Occipital lobe (tissue), 3 donors: Measurements from ENCODE around the gene NETO1. TPM values are rescaled to one million over a fixed set of nuclear protein-coding genes. Genes with fewer than 3 reads are reported as not detected.

Source experiments
- DNase-seq: peaks from one replicate; lab custom pipeline; 2025; lab: John Stamatoyannopoulos, UW
- small RNA-seq: library from RNA; depleted of rRNA; stranded (forward); fragments of <200 nt; gene quantifications from one replicate; pipeline ENCODE3, GENCODE V24; 2014
- total RNA-seq: library from RNA; depleted of rRNA; stranded (reverse); fragments of >200 nt; gene quantifications from one replicate; pipeline ENCODE4 v1.2.3, GENCODE V29; 2014

Gene NETO1
- total RNA-seq, 1 donor from 2014 or later = 47.7 TPM

DNA sequence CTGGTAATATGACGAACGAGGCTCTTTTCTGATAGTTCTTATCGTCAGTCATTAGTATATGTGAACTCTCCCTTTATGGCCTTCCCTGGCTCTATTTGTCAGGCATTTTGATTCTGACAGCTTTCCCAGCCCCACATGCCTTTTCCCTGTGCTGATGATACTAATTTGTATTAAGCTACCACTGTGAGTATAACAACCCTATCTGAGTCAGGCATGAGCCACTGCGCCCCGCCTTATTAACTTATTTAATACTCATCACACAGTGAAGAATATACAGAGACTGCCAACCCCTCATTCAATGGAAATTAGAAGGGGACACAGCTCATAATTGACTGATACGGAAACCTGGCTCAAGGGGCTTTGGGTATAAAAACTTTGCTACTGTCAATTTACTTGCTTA, 140.0 kb downstream of the NETO1 start:
- DNase-seq = no peak

DNA sequence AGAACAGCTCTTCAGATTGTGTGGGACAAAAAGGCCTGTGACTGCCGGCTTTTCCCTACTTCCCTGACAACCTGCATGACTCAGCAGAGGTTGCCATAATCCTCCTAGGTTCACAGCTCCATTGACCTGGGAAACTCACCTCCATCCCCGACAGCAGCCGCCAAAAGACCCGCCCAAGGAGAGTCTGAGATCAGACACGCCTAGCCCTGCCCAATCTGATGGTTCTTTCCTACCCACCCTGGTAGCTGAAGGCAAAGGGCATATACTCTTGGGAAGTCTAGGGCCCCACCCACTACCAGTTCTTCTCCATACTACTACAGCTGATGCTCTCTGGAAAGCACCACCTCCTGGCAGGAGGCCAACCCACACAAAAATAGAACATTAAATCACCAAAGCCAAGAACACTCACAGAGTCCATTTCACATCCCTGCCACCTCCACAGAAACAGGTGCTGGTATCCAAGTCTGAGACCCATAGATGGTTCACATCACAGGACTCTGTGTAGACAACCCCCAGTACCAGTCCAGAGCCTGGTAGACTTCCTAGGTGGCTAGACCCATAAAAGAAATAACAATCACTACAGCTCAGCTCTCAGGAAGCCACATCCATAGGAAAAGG, 140.6 kb downstream of the NETO1 start:
- DNase-seq = no peak

DNA sequence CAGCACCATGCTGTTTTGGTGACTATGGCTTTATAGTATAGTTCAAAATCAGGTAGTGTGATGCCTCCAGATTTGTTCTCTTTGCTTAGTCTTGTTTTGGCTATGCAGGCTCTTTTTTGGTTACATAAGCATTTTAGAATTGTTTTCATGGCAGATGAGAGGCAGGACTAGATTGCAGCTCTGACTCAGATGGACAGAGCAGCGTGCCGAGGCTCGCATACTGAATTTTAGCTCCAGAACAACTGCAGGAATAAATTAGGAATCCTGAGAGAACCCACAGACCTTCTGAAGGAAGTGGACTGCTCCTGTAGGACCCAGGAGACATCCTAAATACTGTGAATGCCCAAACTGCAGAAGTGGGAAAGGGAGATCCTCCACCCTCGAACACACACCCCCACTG, 141.6 kb downstream of the NETO1 start:
- DNase-seq = no peak

DNA sequence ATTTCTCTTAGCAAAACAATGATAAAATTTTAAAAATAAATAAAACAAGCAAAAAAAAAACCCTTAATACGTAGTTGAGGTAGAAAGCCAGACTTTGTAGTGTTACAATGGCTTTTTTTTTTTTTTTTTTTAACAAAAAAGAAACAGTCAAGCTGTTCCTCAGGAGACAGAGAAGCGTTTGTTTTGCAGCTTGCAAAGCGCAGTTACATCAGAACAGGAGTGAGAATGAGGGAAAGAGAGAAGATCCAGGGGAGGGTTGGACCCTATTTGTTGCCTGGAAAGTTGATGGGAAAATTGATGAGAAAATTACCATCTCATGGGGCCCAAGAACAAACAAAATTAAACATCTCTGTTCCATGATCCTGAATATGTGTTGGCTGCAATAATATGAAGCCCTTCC, 146.5 kb downstream of the NETO1 start:
- no peak for DNase-seq

DNA sequence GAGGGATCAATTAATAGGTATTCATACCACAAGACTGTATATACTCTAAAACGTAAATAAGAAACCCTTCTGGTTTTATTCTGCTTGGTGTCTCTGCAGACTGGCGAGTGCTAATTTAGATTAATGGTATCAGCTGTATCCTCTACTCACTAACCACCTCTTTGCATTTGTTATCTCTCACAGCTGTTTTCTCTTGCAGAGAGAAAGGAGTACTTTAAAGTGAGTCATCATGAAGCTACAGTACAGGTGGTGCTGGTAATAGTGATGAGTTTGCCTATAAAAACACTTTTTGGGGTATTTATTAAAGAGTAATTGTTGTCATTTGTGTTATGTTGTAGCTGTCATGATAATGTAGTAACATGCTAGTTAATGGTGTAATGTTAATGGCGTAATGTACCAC, 147.7 kb downstream of the NETO1 start:
- DNase-seq = no peak

GRCh38 chr18:72704202-72704601, 163.6 kb downstream of the NETO1 start:
- no peak for DNase-seq

- no peak for DNase-seq
Observed at GRCh38 chr18:72700961-72701710, 166.7 kb downstream of the NETO1 start.

GRCh38 chr18:72697706-72698105, 170.1 kb downstream of the NETO1 start:
- no peak for DNase-seq

- no peak for DNase-seq
Observed at GRCh38 chr18:72692595-72692994, 175.2 kb downstream of the NETO1 start.

Small RNA genes within 50 kb of the gene (small RNA-seq; reads per million reads assigned to genes)
- not detected for gene MIR548AV
- gene RNA5SP460 = 0.09 reads per million
